ENCODE measurements around the gene AGO1.

DNA sequence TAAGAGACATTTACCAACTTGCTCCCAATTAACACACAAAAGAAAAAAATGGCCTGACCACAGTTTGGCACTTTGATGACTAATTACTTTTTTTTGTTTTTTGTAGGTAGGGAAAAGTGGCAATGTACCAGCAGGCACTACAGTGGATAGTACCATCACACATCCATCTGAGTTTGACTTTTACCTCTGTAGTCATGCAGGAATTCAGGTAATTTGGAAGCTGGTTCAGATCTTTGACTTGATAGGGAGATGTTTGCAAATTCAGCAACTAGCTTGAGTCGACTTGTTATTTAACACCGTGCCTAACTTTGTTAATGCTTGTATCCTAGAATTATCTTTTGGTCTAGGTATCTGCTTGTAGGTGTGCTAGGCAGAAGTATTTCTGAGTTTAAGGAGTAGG lies 33.0 kb upstream of the AGO1 start:
- TF ChIP-seq POLR2A (IDR thresholded peaks at IDR 0.05) (no peak), CTCF (IDR thresholded peaks at IDR 0.05) (no peak)

All from tibial nerve (tissue), 3 donors.